HEK293 (cell line): ENCODE data around the gene PDGFD.

Experiments used
- KLF10 ChIP-seq: fragments of 450-650 bp; IDR thresholded peaks from 2 replicates; pipeline ENCODE4 v1.5.1; 2018; ENCODE audit warnings: missing biosample characterization, mild to moderate bottlenecking, missing genetic modification characterization
- SALL2 ChIP-seq: fragments of 450-650 bp; formaldehyde crosslinking; IDR thresholded peaks from 2 replicates; pipeline ENCODE4 v1.5.0; 2017; ENCODE audit warnings: missing biosample characterization, mild to moderate bottlenecking, missing genetic modification characterization, borderline replicate concordance
- ZBTB7A ChIP-seq: fragments of 450-650 bp; formaldehyde crosslinking; IDR thresholded peaks from 2 replicates; pipeline ENCODE4 v1.5.1; 2016; ENCODE audit warnings: low read depth, missing biosample characterization, missing genetic modification characterization
- ZNF423 ChIP-seq: fragments of 450-650 bp; formaldehyde crosslinking; IDR thresholded peaks from 2 replicates; pipeline ENCODE4 v1.5.1; 2016; ENCODE audit warnings: missing biosample characterization, missing genetic modification characterization
- ZNF561 ChIP-seq: fragments of 450-650 bp; IDR thresholded peaks from 2 replicates; pipeline ENCODE4 v1.5.1; 2018; ENCODE audit warnings: missing biosample characterization, missing genetic modification characterization, borderline replicate concordance
- ZNF792 ChIP-seq: fragments of 450-650 bp; formaldehyde crosslinking; IDR thresholded peaks from 2 replicates; pipeline ENCODE4 v1.5.1; 2016; ENCODE audit warnings: missing biosample characterization, missing genetic modification characterization
- ZNF830 ChIP-seq: fragments of 450-650 bp; IDR thresholded peaks from 2 replicates; pipeline ENCODE4 v1.5.0; 2018; ENCODE audit warnings: missing biosample characterization, missing genetic modification characterization, low read depth, mild to moderate bottlenecking, moderate library complexity
- TF ChIP-seq, protein P1 (sequence below): fragments of 450-650 bp; formaldehyde crosslinking; IDR thresholded peaks from 2 replicates; pipeline ENCODE4 v1.5.1; 2016; ENCODE audit warnings: missing biosample characterization, missing genetic modification characterization
- TF ChIP-seq, protein P2 (sequence below): fragments of 450-650 bp; formaldehyde crosslinking; IDR thresholded peaks from 2 replicates; pipeline ENCODE4 v1.5.1; 2016; ENCODE audit warnings: missing biosample characterization, missing genetic modification characterization

DNA sequence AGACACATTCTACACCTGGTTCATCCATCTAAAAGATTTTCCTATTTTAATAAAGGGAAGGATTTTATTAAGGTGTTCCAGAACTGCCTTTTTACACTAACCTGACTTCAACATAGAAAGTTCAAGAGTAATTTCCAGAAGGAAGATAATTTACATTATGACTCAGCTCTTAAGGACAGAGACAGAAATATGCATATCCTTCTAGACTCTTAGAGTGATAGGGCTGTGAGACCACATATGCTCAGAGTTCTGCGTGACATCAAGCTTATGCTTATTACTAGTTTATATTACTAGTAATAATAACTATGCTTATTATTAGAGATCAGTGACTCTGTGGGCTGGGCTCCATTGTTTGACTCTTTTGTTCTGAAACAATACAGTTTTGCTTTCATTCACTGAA is 4.6 kb downstream of the PDGFD start:
- TF ChIP-seq, protein P1, sequence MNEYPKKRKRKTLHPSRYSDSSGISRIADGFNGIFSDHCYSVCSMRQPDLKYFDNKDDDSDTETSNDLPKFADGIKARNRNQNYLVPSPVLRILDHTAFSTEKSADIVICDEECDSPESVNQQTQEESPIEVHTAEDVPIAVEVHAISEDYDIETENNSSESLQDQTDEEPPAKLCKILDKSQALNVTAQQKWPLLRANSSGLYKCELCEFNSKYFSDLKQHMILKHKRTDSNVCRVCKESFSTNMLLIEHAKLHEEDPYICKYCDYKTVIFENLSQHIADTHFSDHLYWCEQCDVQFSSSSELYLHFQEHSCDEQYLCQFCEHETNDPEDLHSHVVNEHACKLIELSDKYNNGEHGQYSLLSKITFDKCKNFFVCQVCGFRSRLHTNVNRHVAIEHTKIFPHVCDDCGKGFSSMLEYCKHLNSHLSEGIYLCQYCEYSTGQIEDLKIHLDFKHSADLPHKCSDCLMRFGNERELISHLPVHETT: no peak
- TF ChIP-seq, protein P2, sequence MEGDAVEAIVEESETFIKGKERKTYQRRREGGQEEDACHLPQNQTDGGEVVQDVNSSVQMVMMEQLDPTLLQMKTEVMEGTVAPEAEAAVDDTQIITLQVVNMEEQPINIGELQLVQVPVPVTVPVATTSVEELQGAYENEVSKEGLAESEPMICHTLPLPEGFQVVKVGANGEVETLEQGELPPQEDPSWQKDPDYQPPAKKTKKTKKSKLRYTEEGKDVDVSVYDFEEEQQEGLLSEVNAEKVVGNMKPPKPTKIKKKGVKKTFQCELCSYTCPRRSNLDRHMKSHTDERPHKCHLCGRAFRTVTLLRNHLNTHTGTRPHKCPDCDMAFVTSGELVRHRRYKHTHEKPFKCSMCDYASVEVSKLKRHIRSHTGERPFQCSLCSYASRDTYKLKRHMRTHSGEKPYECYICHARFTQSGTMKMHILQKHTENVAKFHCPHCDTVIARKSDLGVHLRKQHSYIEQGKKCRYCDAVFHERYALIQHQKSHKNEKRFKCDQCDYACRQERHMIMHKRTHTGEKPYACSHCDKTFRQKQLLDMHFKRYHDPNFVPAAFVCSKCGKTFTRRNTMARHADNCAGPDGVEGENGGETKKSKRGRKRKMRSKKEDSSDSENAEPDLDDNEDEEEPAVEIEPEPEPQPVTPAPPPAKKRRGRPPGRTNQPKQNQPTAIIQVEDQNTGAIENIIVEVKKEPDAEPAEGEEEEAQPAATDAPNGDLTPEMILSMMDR (tag by site-specific recombination): no peak
- no peak for TF ChIP-seq ZNF561 (tag by site-specific recombination)
- no peak for TF ChIP-seq KLF10
- no peak for TF ChIP-seq ZNF792 (tag by site-specific recombination)
- no peak for TF ChIP-seq ZNF423 (tag by site-specific recombination)
- no peak for TF ChIP-seq ZNF830 (tag by site-specific recombination)
- TF ChIP-seq SALL2 (tag by site-specific recombination): no peak
- TF ChIP-seq ZBTB7A: no peak
